ENCODE data around the gene MED28. TPM values are rescaled to one million over a fixed set of nuclear protein-coding genes. Genes with fewer than 3 reads are reported as not detected.

The MED28 gene, protein sequence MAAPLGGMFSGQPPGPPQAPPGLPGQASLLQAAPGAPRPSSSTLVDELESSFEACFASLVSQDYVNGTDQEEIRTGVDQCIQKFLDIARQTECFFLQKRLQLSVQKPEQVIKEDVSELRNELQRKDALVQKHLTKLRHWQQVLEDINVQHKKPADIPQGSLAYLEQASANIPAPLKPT
- total RNA-seq: 9.9 and 10.9 TPM in 2 replicates

DNA sequence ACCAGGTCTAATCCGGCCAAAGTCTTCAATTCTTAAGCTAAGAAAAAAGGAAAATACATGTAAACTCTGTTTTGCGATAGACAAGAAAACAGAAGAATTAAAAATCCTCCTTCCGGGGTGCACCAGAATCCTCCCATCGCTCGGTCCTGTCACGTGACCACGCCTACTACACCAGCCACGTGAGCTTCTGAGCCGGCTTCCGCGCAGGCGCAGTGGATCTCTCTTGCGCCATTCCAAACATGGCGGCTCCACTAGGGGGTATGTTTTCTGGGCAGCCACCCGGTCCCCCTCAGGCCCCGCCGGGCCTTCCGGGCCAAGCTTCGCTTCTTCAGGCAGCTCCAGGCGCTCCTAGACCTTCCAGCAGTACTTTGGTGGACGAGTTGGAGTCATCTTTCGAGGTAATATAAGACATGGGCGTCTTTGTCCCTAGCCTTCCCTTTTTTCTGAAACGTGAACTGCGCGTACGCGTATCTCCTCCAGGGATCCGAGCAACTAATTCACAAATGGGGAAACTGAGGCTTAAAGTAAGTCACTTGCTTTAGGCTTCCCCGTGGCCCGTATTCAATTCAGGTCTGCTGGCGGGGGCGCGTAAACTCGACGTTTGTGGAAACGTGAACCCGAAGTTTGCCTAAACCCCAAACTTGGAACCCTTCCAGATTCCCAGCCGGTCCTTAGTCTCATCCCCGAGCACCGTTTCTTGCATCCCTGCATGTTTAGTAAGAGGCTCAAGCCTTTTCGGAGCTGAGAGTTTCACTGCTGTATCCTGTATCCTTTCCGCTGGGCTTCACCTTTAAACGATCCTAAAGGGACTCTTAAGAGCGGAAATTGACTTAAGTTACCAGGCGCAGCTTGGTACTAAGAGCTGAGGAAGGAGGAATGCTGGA lies at the start of gene MED28:
MED28 (plus strand) TSS at position 226 of the 884 bp plus-strand sequence; CDS start at position 240, 14 bp downstream.

DNA sequence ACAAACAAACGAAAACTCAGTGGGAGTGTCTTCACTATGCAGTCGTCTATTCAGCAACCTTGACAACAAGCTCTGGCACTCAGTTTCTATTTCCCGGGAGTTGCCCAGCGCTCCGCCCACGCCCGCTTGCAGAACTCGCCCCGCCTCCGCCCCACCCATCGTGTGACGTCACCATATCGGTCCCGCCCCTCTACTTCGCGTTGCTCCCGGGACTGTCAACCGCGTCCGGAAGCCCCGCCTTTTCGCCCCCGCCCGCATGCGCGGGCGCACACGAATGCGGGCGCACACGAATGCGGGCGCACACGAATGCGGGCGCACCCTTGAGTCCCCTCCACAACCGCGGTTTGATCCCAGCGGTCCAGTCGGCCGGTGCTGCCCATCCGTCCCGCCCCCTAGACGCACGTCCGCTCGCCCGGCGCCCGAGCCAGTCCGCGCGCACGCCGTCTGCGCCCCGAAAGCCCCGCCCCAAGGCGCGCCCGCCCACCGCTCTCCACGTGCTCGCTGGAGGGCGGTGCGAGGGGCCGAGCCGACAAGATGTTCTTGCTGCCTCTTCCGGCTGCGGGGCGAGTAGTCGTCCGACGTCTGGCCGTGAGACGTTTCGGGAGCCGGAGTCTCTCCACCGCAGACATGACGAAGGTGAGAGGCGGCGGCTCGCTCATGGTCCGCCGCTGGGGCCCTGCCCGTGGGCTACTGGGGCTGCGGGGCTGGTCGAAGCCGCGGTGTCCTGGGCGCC lies 37.3 kb upstream of the MED28 start, which contains the start of gene LAP3:
LAP3 (plus strand) TSS at position 267 of the 733 bp plus-strand sequence; CDS start at position 535, 268 bp downstream.

Other genes starting within 250 kb of the MED28 start
- 18.9 and 19.5 TPM in 2 replicates for gene QDPR, start 102.6 kb upstream of the MED28 start, total RNA-seq
- not detected in 2 replicates for gene CLRN2, start 99.5 kb upstream of the MED28 start, total RNA-seq
- gene LAP3, start 37.4 kb upstream of the MED28 start, total RNA-seq: 54.0 and 54.9 TPM in 2 replicates
- under 0.01 TPM in 1 of 2 replicates, not detected in the other for gene FAM184B, start 167.0 kb downstream of the MED28 start, total RNA-seq
- gene DCAF16, start 196.1 kb downstream of the MED28 start, total RNA-seq: 21.7 and 24.2 TPM in 2 replicates
- gene NCAPG, start 196.3 kb downstream of the MED28 start, total RNA-seq: 28.2 and 42.7 TPM in 2 replicates